Neural cell (in vitro differentiated cells): ENCODE data around the gene CDH3. TPM values are rescaled to one million over a fixed set of nuclear protein-coding genes. Genes with fewer than 3 reads are reported as not detected.

Experiments
- H2AFZ ChIP-seq: fragments of 200-600, 300-800 bp; sonication (generic), shearing (Covaris generic); 2 replicates; pipeline ENCODE4 v1.6.0; 2014; ENCODE audit warnings: low read depth, mild to moderate bottlenecking, antibody characterized with exemption, low read length, moderate library complexity
- H3F3A ChIP-seq: fragments of 200-600 bp; shearing (Covaris generic); 2 replicates; pipeline ENCODE4 v1.6.1; 2016; ENCODE audit warnings: mild to moderate bottlenecking, moderate library complexity, mixed read lengths, antibody characterized with exemption, low read length; ENCODE audit not compliant: insufficient read depth, poor library complexity, severe bottlenecking
- H3K27ac ChIP-seq: fragments of 200-600, 300-800 bp; sonication (generic), shearing (Covaris generic); 2 replicates; pipeline ENCODE4 v1.5.1; 2014; ENCODE audit warnings: mild to moderate bottlenecking, low read length, moderate library complexity
- H3K27me3 ChIP-seq: fragments of 300-800, 200-600 bp; sonication (generic), shearing (Covaris generic); 2 replicates; pipeline ENCODE4 v1.6.0; 2014; ENCODE audit warnings: mild to moderate bottlenecking, low read depth, low read length, moderate library complexity; ENCODE audit not compliant: insufficient read depth
- H3K36me3 ChIP-seq: fragments of 300-800, 200-600 bp; sonication (generic), shearing (Covaris generic); 2 replicates; pipeline ENCODE4 v1.5.1; 2014; ENCODE audit warnings: mild to moderate bottlenecking, antibody characterized with exemption, low read length, moderate library complexity; ENCODE audit not compliant: insufficient read depth
- H3K4me2 ChIP-seq: fragments of 300-800, 200-600 bp; sonication (generic), shearing (Covaris generic); 2 replicates; pipeline ENCODE4 v1.6.0; 2014; ENCODE audit warnings: mild to moderate bottlenecking, low read length
- H3K4me3 ChIP-seq: fragments of 300-800, 200-600 bp; sonication (generic), shearing (Covaris generic); 2 replicates; pipeline ENCODE4 v1.5.1; 2014; ENCODE audit warnings: mild to moderate bottlenecking, low read length, moderate library complexity
- H3K79me2 ChIP-seq: fragments of 200-600 bp; shearing (Covaris generic); replicated peaks from 2 replicates; pipeline ENCODE4 v1.6.0; 2014; ENCODE audit warnings: mild to moderate bottlenecking, low read length, moderate library complexity; ENCODE audit not compliant: insufficient read depth
- H3K9ac ChIP-seq: fragments of 300-800, 200-600 bp; sonication (generic), shearing (Covaris generic); 2 replicates; pipeline ENCODE4 v1.6.1; 2016; ENCODE audit warnings: mild to moderate bottlenecking, low read length, mixed read lengths
- H3K9me2 ChIP-seq: fragments of 200-600 bp; shearing (Covaris generic); 2 replicates; pipeline ENCODE4 v1.6.1; 2016; ENCODE audit warnings: mild to moderate bottlenecking, low read length, mixed read lengths; ENCODE audit not compliant: insufficient read depth
- H3K9me3 ChIP-seq: fragments of 200-600, 300-800 bp; sonication (generic), shearing (Covaris generic); 2 replicates; pipeline ENCODE4 v1.6.1; 2016; ENCODE audit warnings: mild to moderate bottlenecking, mixed run types, low read length, moderate library complexity, mixed read lengths
- H4K20me1 ChIP-seq: fragments of 200-600 bp; shearing (Covaris generic); 2 replicates; pipeline ENCODE4 v1.6.1; 2016; ENCODE audit warnings: mild to moderate bottlenecking, mixed run types; ENCODE audit not compliant: insufficient read depth
- CTCF ChIP-seq: fragments of 450-650 bp; IDR thresholded peaks from 2 replicates; pipeline ENCODE4 v1.5.1; 2014; ENCODE audit warnings: antibody characterized with exemption, mild to moderate bottlenecking, moderate library complexity; ENCODE audit not compliant: poor library complexity, severe bottlenecking
- EP300 ChIP-seq: fragments of 450-650 bp; conservative IDR thresholded peaks from 2 replicates; pipeline ENCODE4 v1.6.1; 2014; ENCODE audit warnings: antibody characterized with exemption, mild to moderate bottlenecking, moderate library complexity; ENCODE audit not compliant: poor library complexity, severe bottlenecking
- EZH2 ChIP-seq: fragments of 200-600, 300-800 bp; shearing (Covaris generic), sonication (generic); IDR thresholded peaks from 2 replicates; pipeline ENCODE4 v1.6.1; 2014; ENCODE audit warnings: antibody characterized with exemption, low read length, borderline replicate concordance, mild to moderate bottlenecking; ENCODE audit not compliant: insufficient read depth, poor library complexity, severe bottlenecking
- MXI1 ChIP-seq: fragments of 450-650 bp; conservative IDR thresholded peaks from 2 replicates; pipeline ENCODE4 v1.6.1; 2014; ENCODE audit warnings: antibody characterized with exemption, mild to moderate bottlenecking; ENCODE audit not compliant: poor library complexity, severe bottlenecking
- POLR2AphosphoS5 ChIP-seq: IDR thresholded peaks from 2 replicates; pipeline ENCODE4 v1.6.1; 2012
- RAD21 ChIP-seq: fragments of 450-650 bp; conservative IDR thresholded peaks from 2 replicates; pipeline ENCODE4 v1.6.1; 2014; ENCODE audit warnings: antibody characterized with exemption, mild to moderate bottlenecking, moderate library complexity
- REST ChIP-seq: IDR thresholded peaks from 2 replicates; pipeline ENCODE4 v1.6.1; 2012; ENCODE audit warnings: borderline replicate concordance
- SMC3 ChIP-seq: fragments of 450-650 bp; conservative IDR thresholded peaks from 2 replicates; pipeline ENCODE4 v1.6.1; 2014; ENCODE audit warnings: antibody characterized with exemption, mild to moderate bottlenecking, moderate library complexity; ENCODE audit not compliant: poor library complexity
- TAF1 ChIP-seq: IDR thresholded peaks from 2 replicates; pipeline ENCODE4 v1.6.1; 2012; ENCODE audit warnings: low read depth
- polyA plus RNA-seq: library from polyadenylated mRNA; depleted of rRNA; stranded (reverse); fragments of >200 nt; gene quantifications from 2 replicates; pipeline ENCODE4 v1.2.3, GENCODE V29; 2014

CDH3 gene
- polyA plus RNA-seq, 1 donor from 2014 or later, result 9.1 TPM

- H3K27me3 ChIP-seq, result peaks cover 12% of the 10 kb centered on the region
- H3F3A ChIP-seq, result no peaks in the 10 kb centered on the region
- TF ChIP-seq RAD21 (no peak), REST (no peak), TAF1 (no peak), MXI1 (no peak), CTCF (no peak), SMC3 (no peak), EP300 (no peak), POLR2AphosphoS5 (no peak), EZH2 (no peak)
- no peaks in the 10 kb centered on the region for H3K9me2 ChIP-seq
- H3K27ac ChIP-seq, result no peak overlapping the region
- no peaks in the 10 kb centered on the region for H3K36me3 ChIP-seq
- no peaks in the 10 kb centered on the region for H3K79me2 ChIP-seq
- no peak overlapping the region for H2AFZ ChIP-seq
- H3K4me2 ChIP-seq, result no peak overlapping the region
- H3K4me3 ChIP-seq, result no peak overlapping the region
- no peaks in the 10 kb centered on the region for H4K20me1 ChIP-seq
- no peaks in the 10 kb centered on the region for H3K9me3 ChIP-seq
- H3K9ac ChIP-seq, result no peak overlapping the region
These were observed 86.5 kb downstream of the CDH3 start for GRCh38 chr16:68731637-68732036.

GRCh38 chr16:68732042-68732680 is 87.1 kb downstream of the CDH3 start:
- Histone ChIP-seq H3K27ac (no peak overlapping the region), H3K4me3 (no peak overlapping the region), H3K79me2 (no peaks in the 10 kb centered on the region), H3K9me2 (no peaks in the 10 kb centered on the region), H3K9me3 (no peaks in the 10 kb centered on the region), H2AFZ (no peak overlapping the region), H3F3A (no peaks in the 10 kb centered on the region), H3K9ac (no peak overlapping the region), H4K20me1 (no peaks in the 10 kb centered on the region), H3K4me2 (no peak overlapping the region), H3K27me3 (peaks cover 18% of the 10 kb centered on the region), H3K36me3 (no peaks in the 10 kb centered on the region)
- TF ChIP-seq MXI1, result no peak
- TF ChIP-seq REST, result no peak
- TF ChIP-seq SMC3, result no peak
- TF ChIP-seq CTCF, result no peak
- no peak for TF ChIP-seq EP300
- no peak for TF ChIP-seq RAD21
- no peak for TF ChIP-seq POLR2AphosphoS5
- TF ChIP-seq TAF1, result no peak
